OCI-LY1 (cell line): ENCODE results near the gene RGS11.

ENCODE experiments used
- EZH2 ChIP-seq: fragments of 200-600 bp; sonication (generic), shearing (Covaris generic); IDR thresholded peaks from 2 replicates; pipeline ENCODE4 v1.8.0; 2017; ENCODE audit warnings: borderline replicate concordance, mixed run types, mild to moderate bottlenecking, antibody characterized with exemption, low read length, moderate library complexity, mixed read lengths
- TF ChIP-seq, protein P1 (sequence below): fragments of 200-600 bp; sonication (generic), shearing (Covaris generic); IDR thresholded peaks from 2 replicates; pipeline ENCODE4 v1.5.1; 2017; ENCODE audit warnings: mild to moderate bottlenecking, antibody characterized with exemption, low read length, moderate library complexity, mixed read lengths

DNA sequence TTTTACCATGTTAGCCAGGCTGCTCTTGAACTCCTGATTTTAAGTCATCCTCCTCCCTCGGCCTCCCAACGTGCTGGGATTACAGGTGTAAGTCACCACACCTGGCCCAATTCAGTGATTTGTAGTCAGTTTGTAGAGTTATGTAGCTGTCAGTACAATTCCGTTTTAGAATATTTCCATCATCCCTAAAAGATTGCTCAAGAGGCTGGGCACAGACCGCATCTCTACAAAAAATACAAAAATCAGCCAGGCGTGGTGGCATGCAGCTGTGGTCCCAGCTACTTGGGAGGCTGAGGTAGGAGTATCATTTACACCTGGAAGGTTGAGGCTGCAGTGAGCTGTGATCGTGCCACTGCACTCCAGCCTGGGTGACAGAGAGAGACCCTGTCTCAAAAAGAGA, 20.6 kb downstream of the RGS11 start:
- TF ChIP-seq, protein P1, sequence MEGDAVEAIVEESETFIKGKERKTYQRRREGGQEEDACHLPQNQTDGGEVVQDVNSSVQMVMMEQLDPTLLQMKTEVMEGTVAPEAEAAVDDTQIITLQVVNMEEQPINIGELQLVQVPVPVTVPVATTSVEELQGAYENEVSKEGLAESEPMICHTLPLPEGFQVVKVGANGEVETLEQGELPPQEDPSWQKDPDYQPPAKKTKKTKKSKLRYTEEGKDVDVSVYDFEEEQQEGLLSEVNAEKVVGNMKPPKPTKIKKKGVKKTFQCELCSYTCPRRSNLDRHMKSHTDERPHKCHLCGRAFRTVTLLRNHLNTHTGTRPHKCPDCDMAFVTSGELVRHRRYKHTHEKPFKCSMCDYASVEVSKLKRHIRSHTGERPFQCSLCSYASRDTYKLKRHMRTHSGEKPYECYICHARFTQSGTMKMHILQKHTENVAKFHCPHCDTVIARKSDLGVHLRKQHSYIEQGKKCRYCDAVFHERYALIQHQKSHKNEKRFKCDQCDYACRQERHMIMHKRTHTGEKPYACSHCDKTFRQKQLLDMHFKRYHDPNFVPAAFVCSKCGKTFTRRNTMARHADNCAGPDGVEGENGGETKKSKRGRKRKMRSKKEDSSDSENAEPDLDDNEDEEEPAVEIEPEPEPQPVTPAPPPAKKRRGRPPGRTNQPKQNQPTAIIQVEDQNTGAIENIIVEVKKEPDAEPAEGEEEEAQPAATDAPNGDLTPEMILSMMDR: no peak
- TF ChIP-seq EZH2: no peak
